GM10847 (cell line): Measurements from ENCODE around the gene SPATS2L.

Source experiments
- POLR2A ChIP-seq: IDR thresholded peaks from 2 replicates; pipeline ENCODE4 v1.6.1; 2011; ENCODE audit not compliant: insufficient read length; ENCODE audit errors: extremely low read depth

SPATS2L gene

GRCh38 chr2:200307724-200308545 lies 1.4 kb downstream of the SPATS2L start:
- no peak for TF ChIP-seq POLR2A

DNA sequence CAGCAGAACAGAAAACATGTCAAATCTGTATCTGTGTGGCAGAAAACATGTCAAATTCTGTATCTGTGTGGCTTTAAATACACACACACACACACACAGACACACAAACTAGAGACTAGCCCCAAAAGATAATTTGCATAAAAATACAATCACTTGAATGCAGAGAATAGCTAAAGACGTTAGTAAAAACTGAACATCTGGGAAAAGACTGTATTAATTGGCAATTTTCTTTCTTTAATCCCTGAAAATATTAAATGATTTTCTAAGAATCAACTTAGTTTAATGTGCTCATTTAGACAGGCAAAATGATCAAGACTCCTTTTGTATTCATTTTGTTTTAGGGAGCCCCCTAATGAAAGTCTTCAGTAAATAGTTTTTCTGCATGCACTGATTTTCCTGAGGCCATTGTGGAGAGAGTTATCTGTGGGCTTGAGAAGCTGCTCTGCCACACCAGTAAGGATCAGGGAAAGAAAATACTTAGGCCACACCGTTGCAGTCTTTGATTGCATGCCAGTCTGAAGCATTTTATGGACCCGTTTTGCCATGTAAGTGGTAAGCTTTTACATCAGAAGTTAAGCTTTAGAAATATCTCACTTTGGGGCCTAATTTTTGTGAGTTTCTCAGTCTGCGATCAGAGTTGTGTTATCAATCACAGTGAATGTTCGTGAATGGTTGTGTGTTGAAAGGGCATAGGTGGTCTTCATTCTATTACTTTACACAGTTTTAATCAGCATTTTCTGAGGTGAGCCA lies 2.2 kb downstream of the SPATS2L start:
- TF ChIP-seq POLR2A, result no peak

- TF ChIP-seq POLR2A, result no peak
These were observed 3.0 kb downstream of the SPATS2L start for GRCh38 chr2:200309296-200310049.

DNA sequence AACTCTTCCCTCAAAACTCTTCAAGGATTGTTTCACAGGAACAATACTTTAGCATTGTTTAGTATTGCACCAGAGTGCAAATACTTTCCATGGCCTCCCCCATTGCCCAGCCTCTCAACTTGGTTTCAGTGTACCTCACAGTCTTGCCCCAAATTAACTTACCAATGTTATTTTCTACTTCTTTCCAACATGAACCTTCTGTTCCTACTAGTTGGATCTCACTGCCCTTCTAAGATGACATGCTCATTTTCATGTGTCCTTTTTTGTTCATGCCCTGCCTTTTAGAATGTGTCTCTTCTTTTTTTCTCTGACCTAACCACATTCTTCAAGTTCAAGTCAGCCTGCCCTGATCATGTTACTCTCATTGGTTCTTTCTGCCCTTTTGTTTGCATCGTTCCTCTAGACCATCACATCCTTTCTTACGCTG lies 4.1 kb downstream of the SPATS2L start:
- TF ChIP-seq POLR2A, result no peak

- TF ChIP-seq POLR2A, result no peak
These were observed 4.6 kb downstream of the SPATS2L start for GRCh38 chr2:200311139-200311538.

DNA sequence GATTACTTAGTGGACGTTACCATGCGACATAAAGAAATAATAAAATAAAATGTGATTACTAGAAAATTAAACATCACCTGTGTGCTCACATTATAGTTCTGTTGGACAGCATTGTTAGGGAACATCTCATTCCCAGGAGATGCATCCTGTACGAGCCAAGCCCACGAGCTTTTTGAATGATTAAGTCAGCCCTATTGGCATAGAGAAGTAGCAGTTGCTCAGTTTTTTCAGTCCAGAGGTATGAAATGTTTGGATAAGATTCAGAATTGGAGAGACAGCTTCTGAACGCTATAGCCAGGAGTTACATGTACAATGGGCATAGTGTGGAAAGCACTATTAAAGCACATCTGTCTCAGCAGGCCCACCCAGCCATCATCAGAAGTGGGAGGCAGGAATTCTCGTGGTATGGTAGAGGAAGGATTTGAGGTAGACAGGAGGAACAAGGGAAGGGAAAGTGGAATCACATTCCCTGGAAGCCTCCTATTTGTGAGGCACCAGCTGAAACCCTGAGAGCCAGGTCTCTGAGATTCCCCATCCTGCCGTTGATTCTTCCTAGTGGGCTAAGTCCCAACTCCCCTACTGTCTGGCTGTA lies 8.6 kb downstream of the SPATS2L start:
- no peak for TF ChIP-seq POLR2A

DNA sequence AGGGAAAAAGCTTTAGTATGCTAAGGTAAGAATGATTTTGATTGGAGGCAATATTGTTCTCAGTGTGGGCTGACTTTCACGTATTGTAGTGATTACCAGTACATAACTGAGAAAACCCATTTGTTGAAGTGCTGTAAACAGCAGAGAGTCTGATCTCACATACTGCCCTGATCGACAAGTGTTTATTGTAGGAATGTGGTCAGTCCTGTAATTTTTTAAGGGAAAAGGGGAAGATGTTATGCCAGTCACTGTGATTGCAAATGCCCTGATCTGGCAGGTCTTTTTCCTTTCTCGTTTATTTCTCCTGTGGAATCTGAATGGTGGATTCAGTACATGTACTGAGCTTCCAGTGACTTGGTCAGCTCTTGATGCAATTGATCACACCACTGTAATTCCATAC lies 11.5 kb downstream of the SPATS2L start:
- no peak for TF ChIP-seq POLR2A

DNA sequence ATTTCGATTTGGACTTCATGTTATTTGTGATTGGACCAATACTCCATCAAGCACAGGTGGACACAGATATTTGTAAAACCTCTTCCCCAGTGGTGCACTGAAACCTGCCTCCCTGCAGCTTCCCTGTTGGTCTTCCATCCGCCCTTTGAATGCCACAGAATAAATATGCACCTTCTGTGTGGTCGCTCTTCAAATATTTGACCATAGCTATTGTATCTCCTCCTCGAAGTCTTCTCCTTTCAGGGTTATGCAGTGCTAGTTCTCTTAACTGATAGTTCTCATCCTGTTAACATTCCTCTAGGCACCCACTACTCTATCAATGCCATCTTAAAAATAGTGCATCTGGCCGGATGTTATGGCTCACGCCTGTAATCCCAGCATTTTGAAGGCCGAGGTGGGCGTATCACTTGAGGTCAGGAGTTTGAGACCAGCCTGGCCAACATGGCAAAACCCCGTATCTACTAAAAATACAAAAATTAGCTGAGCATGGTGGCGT lies 12.5 kb downstream of the SPATS2L start:
- no peak for TF ChIP-seq POLR2A

GRCh38 chr2:200319548-200320337 lies 13.2 kb downstream of the SPATS2L start:
- TF ChIP-seq POLR2A, result no peak

- TF ChIP-seq POLR2A, result no peak
These were observed 13.9 kb downstream of the SPATS2L start for GRCh38 chr2:200320344-200320743.

DNA sequence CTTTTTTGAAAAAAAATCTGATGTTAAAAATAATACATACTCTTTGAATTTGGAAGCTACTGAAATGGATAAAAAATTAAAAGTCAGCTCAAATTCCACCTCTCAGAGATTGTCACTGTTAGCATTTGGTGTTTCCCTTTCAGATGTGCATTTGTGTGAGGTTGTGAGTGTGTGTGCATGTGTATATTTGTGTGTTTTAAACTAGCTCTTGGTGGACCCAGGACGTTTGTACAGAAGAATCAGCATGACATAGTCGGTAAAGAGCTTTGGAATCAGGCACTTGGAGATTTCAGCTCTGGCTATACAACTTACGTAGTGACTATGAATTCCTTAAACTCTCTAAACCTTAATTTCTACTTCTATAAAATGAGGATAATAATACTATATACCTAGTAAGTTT lies 14.5 kb downstream of the SPATS2L start:
- TF ChIP-seq POLR2A, result no peak

- no peak for TF ChIP-seq POLR2A
These were observed 15.5 kb downstream of the SPATS2L start for GRCh38 chr2:200321780-200322534.

DNA sequence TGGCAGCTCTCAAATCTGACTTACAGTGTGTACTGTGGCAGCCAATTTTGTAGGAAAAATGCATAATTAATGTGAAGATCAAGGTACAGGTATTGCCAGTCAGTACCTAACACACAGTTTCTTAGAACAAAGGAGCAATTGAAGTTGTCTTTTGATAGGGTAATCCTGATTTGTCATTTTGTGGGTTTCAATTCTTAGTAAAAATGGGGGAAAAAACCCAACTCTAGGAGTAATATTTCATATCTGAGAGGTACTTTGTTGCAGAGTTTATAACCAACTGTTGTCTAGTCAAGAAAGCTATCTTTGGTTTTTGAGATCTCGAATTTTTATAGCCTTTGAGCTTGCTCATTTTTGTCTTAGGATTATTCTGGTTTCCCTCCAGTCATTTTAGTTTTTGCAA lies 16.1 kb downstream of the SPATS2L start:
- no peak for TF ChIP-seq POLR2A

GRCh38 chr2:200324362-200324761 lies 17.9 kb downstream of the SPATS2L start:
- no peak for TF ChIP-seq POLR2A

GRCh38 chr2:200329384-200329783 lies 22.9 kb downstream of the SPATS2L start:
- no peak for TF ChIP-seq POLR2A
